Keratinocyte (primary cell): Measurements from ENCODE around the gene MED29. TPM values are rescaled to one million over a fixed set of nuclear protein-coding genes. Genes with fewer than 3 reads are reported as not detected.

Experiments
- DNase-seq: peaks from one replicate; pipeline ENCODE4 v3.0.0-alpha.2; 2011; ENCODE audit warnings: low read depth, missing footprints, low spot score
- FAIRE-seq: peaks from 2 replicates; lab custom pipeline; 2011; peaks lifted over from hg19 to GRCh38; lab: Jason Lieb, UNC
- H2AFZ ChIP-seq: 2 replicates; pipeline ENCODE4 v1.6.0; 2012; ENCODE audit warnings: low read length, control low read depth, inconsistent platforms; ENCODE audit not compliant: control insufficient read depth
- H3K27ac ChIP-seq: 2 replicates; pipeline ENCODE4 v1.5.1; 2011; ENCODE audit warnings: low read length; ENCODE audit not compliant: control insufficient read depth, insufficient read depth
- H3K27me3 ChIP-seq: 3 replicates; pipeline ENCODE4 v1.6.0; 2011; ENCODE audit warnings: low read length; ENCODE audit not compliant: control insufficient read depth, insufficient read depth; ENCODE audit errors: extremely low read depth
- H3K36me3 ChIP-seq, 2 experiments: 2 replicates in 1 of 2; 3 replicates in 1 of 2; pipeline ENCODE4 v1.5.1; 2011; ENCODE audit warnings: low read length in 2 of 2, mild to moderate bottlenecking in 1 of 2; ENCODE audit not compliant: control insufficient read depth in 2 of 2, insufficient read depth in 2 of 2; ENCODE audit errors: extremely low read depth in 1 of 2
- H3K4me1 ChIP-seq: 3 replicates; pipeline ENCODE4 v1.5.1; 2011; ENCODE audit warnings: low read length; ENCODE audit not compliant: control insufficient read depth, insufficient read depth; ENCODE audit errors: extremely low read depth
- H3K4me2 ChIP-seq: 3 replicates; pipeline ENCODE4 v1.6.0; 2011; ENCODE audit warnings: low read depth, low read length; ENCODE audit not compliant: control insufficient read depth, insufficient read depth; ENCODE audit errors: extremely low read depth
- H3K4me3 ChIP-seq, 3 experiments: fragments of 200-600 bp in 1 of 3; sonication (generic) in 1 of 3; 2 replicates in 2 of 3; 3 replicates in 1 of 3; pipeline ENCODE4 v1.5.1; 2011 to 2016; ENCODE audit warnings: low read length in 3 of 3, mild to moderate bottlenecking in 3 of 3, control low read depth in 2 of 3, inconsistent platforms in 1 of 3, low read depth in 1 of 3, mixed read lengths in 1 of 3, mixed run types in 1 of 3, moderate library complexity in 1 of 3; ENCODE audit not compliant: control insufficient read depth in 2 of 3, insufficient read depth in 2 of 3; ENCODE audit errors: extremely low read depth in 1 of 3
- H3K79me2 ChIP-seq: 2 replicates; pipeline ENCODE4 v1.6.0; 2012; ENCODE audit warnings: low read length; ENCODE audit not compliant: control insufficient read depth, insufficient read depth
- H3K9ac ChIP-seq: 3 replicates; pipeline ENCODE4 v1.6.0; 2011; ENCODE audit warnings: low read length; ENCODE audit not compliant: control insufficient read depth, insufficient read depth; ENCODE audit errors: extremely low read depth
- H3K9me1 ChIP-seq: 3 replicates; pipeline ENCODE4 v1.6.0; 2011; ENCODE audit warnings: low read length; ENCODE audit not compliant: control insufficient read depth, insufficient read depth; ENCODE audit errors: extremely low read depth
- H3K9me3 ChIP-seq: 2 replicates; pipeline ENCODE4 v1.5.1; 2012; ENCODE audit warnings: low read depth, low read length; ENCODE audit not compliant: control insufficient read depth
- H4K20me1 ChIP-seq: 3 replicates; pipeline ENCODE4 v1.6.0; 2011; ENCODE audit warnings: low read length; ENCODE audit not compliant: control insufficient read depth, insufficient read depth; ENCODE audit errors: extremely low read depth
- EZH2 ChIP-seq: IDR thresholded peaks from one replicate; pipeline ENCODE4 v1.6.1; 2012; ENCODE audit warnings: inconsistent platforms, mild to moderate bottlenecking, low read length, moderate library complexity
- dilution Hi-C: fragments of 300-500 bp; cut with MboI; formaldehyde crosslinking; loops from one replicate; pipeline ENCODE4 v1.7.0; 2020; ENCODE audit warnings: low sequenced_read_pairs; ENCODE audit not compliant: extremely low pct_ligation_motif_present
- polyA plus RNA-seq, 5 experiments: library from polyadenylated mRNA; depleted of rRNA in 3 of 5; stranded (reverse) in 3 of 5; stranded (forward) in 1 of 5; unstranded in 1 of 5; fragments of >200 nt; gene quantifications; 1 replicate in 1 of 5; 2 replicates in 3 of 5; 3 replicates in 1 of 5; pipeline versions ENCODE4 v1.2.1 to v1.2.3, GENCODE V29; 2011 to 2012; ENCODE audit warnings: missing spikeins in 2 of 5, low read depth in 1 of 5, low replicate concordance in 1 of 5
- TF ChIP-seq, protein P1 (sequence below), 3 experiments: IDR thresholded peaks in 1 of 3; conservative IDR thresholded peaks in 1 of 3; optimal IDR thresholded peaks in 1 of 3; 2 replicates in 2 of 3; 3 replicates in 1 of 3; pipeline versions ENCODE3 to v1.5.1; 2011; ENCODE audit warnings: low read length in 3 of 3, mild to moderate bottlenecking in 3 of 3, moderate library complexity in 2 of 3, control low read depth in 1 of 3, inconsistent platforms in 1 of 3; ENCODE audit not compliant: insufficient read depth in 2 of 3; ENCODE audit errors: extremely low read depth in 1 of 3

Gene MED29
- polyA plus RNA-seq, 1 donor (not counting 4 experiments of a cell fraction or from before 2014, with no cell fraction given) = 14.7 TPM

GRCh38 chr19:39384839-39385568 lies 6.2 kb upstream of the MED29 start:
- Histone ChIP-seq H3K9ac (no peak overlapping the region), H2AFZ (no peak overlapping the region), H3K4me2 (no peak overlapping the region), H3K4me3 (no peak overlapping the region), H3K27me3 (no peaks in the 10 kb centered on the region), H3K79me2 (peaks cover 5% of the 10 kb centered on the region), H3K4me1 (peaks cover 11% of the 10 kb centered on the region), H3K9me3 (no peaks in the 10 kb centered on the region), H3K9me1 (peaks cover 2% of the 10 kb centered on the region), H4K20me1 (peaks cover 3% of the 10 kb centered on the region), H3K36me3 (peaks cover 55 to 58% of the 10 kb centered on the region in 2 experiments), H3K27ac (no peak overlapping the region)
- dilution Hi-C loops = no loop called here
- TF ChIP-seq EZH2 = no peak
- TF ChIP-seq, protein P1, sequence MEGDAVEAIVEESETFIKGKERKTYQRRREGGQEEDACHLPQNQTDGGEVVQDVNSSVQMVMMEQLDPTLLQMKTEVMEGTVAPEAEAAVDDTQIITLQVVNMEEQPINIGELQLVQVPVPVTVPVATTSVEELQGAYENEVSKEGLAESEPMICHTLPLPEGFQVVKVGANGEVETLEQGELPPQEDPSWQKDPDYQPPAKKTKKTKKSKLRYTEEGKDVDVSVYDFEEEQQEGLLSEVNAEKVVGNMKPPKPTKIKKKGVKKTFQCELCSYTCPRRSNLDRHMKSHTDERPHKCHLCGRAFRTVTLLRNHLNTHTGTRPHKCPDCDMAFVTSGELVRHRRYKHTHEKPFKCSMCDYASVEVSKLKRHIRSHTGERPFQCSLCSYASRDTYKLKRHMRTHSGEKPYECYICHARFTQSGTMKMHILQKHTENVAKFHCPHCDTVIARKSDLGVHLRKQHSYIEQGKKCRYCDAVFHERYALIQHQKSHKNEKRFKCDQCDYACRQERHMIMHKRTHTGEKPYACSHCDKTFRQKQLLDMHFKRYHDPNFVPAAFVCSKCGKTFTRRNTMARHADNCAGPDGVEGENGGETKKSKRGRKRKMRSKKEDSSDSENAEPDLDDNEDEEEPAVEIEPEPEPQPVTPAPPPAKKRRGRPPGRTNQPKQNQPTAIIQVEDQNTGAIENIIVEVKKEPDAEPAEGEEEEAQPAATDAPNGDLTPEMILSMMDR (optimal IDR thresholded peaks at IDR 0.05 in 1 of 3, IDR thresholded peaks at IDR 0.05 in 1 of 3, conservative IDR thresholded peaks at IDR 0.05 in 1 of 3; ENCODE audit: extremely low read depth in 1 of 3, insufficient read depth in 2 of 3, low read length in 3 of 3) = no peak
- FAIRE-seq = no peak
- no peak for DNase-seq

DNA sequence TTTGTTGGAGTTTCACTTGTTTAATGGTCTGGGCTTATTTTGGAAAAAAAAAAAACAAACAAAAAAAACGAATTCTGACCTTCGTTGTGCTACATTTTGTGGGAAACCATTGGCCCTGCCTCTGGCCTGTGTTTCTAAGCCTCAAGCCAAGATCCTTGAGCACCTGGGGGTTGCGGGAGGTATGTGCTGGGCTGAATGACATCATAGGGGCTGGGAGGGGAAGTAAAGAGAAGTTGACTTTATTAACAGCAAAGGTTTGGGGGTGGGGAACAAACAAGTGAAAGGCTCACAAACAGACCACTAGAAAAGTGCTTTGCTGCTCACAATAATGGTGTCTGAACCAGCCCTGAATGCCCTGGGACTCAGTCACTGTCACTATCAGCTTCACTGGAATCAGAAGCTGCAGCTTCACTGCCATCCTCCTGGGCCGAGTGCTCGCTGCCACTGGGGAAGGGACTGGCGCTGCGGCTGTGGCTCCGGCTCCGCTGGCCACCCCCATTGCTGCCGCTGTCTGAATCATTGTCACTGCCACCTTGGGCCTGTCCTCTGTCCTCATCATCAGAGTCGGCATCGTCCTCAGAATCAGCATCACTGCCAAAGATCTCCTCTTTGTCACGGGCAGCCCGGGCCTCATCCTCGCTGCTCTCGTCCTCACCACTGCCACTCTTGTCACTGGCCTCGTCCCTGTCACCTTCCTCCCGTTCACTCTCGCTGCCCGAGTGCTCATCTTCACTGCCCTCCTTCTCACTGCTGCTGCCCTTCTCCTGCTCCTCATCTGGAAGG lies 5.4 kb upstream of the MED29 start:
- DNase-seq (no peak), FAIRE-seq (no peak)
- H3K4me2 ChIP-seq = no peak overlapping the region
- no peak overlapping the region for H3K9ac ChIP-seq
- H3K27ac ChIP-seq = no peak overlapping the region
- no peak for TF ChIP-seq EZH2
- TF ChIP-seq, protein P1 (optimal IDR thresholded peaks at IDR 0.05 in 1 of 3, IDR thresholded peaks at IDR 0.05 in 1 of 3, conservative IDR thresholded peaks at IDR 0.05 in 1 of 3; ENCODE audit: extremely low read depth in 1 of 3, insufficient read depth in 2 of 3, low read length in 3 of 3) = no peak
- peaks cover 15% of the 10 kb centered on the region for H3K4me1 ChIP-seq
- H3K27me3 ChIP-seq = no peaks in the 10 kb centered on the region
- H3K9me3 ChIP-seq = no peaks in the 10 kb centered on the region
- H4K20me1 ChIP-seq = peaks cover 3% of the 10 kb centered on the region
- H3K9me1 ChIP-seq = peaks cover 3% of the 10 kb centered on the region
- H3K4me3 ChIP-seq = no peak overlapping the region
- peaks cover 9% of the 10 kb centered on the region for H3K79me2 ChIP-seq
- H3K36me3 ChIP-seq = peaks cover 52 to 58% of the 10 kb centered on the region in 2 experiments
- no peak overlapping the region for H2AFZ ChIP-seq
- dilution Hi-C loops = no loop called here
